GM12891 (cell line): ENCODE data around the gene PKNOX2.

ENCODE experiments used
- DNase-seq: peaks from one replicate; pipeline ENCODE4 v3.0.0; 2011; ENCODE audit warnings: low spot score; ENCODE audit not compliant: insufficient read length
- FAIRE-seq: peaks from 2 replicates; lab custom pipeline; 2011; peaks lifted over from hg19 to GRCh38; lab: Jason Lieb, UNC
- PAX5 ChIP-seq: IDR thresholded peaks from 2 replicates; pipeline ENCODE4 v1.6.1; 2011; ENCODE audit warnings: low read length, moderate library complexity, mild to moderate bottlenecking; ENCODE audit not compliant: insufficient read depth, severe bottlenecking
- POLR2A ChIP-seq: IDR thresholded peaks from 2 replicates; pipeline ENCODE4 v1.6.1; 2011; ENCODE audit warnings: low read depth, low read length, control low read depth
- POLR2AphosphoS5 ChIP-seq: IDR thresholded peaks from 2 replicates; pipeline ENCODE4 v1.6.1; 2011; ENCODE audit warnings: low read depth, low read length, control low read depth
- POU2F2 ChIP-seq: IDR thresholded peaks from 2 replicates; pipeline ENCODE4 v1.6.1; 2011; ENCODE audit warnings: low read depth, mild to moderate bottlenecking, control low read depth, low read length, moderate library complexity
- SPI1 ChIP-seq: IDR thresholded peaks from 2 replicates; pipeline ENCODE4 v1.6.1; 2011; ENCODE audit warnings: low read depth, low read length, control low read depth
- TAF1 ChIP-seq: IDR thresholded peaks from 2 replicates; pipeline ENCODE4 v1.6.1; 2011; ENCODE audit warnings: low read depth, low read length, control low read depth

Gene PKNOX2

GRCh38 chr11:125170001-125170509 lies 5.5 kb downstream of the PKNOX2 start:
- DNase-seq: no peak
- FAIRE-seq: no peak

DNA sequence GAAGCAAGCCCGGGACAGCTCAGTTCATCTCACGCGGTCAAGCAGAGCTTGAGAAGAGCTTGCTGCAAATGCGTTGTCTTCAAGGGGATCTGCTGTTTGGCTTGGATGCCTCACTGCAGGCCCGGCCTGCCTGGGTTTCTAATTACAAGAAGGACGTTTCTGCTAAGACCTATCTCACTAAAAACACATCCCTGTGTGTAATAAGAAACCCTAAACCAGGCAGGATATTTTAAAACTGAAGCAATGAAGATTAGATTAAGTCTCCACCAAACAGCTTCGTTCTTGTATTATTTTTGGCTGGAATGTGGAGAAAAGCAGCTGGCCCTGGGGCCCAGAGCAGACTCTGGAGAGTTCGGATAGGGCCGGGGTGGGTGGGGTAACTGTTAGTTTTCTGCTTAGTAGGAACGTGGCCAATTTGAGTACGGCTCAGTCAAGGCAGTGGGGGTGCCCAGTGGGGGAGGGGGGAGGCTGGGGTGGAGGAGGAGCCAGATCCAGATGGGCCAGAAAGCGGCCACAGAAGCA lies 6.0 kb downstream of the PKNOX2 start:
- TF ChIP-seq POU2F2: no peak
- FAIRE-seq: no peak
- DNase-seq: no peak

More at GRCh38 chr11:125170001-125170509, 5.5 kb downstream of the PKNOX2 start:
- TF ChIP-seq TAF1 (no peak), PAX5 (no peak), SPI1 (no peak), POU2F2 (no peak), POLR2AphosphoS5 (no peak), POLR2A (no peak)

DNA sequence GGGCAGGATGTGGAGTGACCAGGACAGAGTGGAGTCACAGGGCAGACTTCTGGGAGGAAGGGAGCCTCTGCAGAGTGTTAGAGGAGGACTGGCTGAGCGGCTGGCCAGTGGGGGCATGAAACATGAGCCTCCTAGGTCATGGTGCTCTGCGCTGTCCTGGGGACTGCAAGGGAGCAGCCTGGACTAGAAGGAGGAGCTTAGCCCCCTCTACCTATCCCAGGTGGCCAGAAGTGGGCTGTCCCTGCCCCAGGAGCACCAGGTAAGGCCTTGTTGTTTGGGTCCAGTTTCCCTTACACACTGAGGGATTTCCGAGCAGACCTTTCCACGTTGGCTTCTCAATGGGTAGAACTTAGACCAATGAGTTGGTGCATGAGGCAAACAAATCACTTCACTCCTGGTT lies 7.4 kb downstream of the PKNOX2 start:
- no peak for TF ChIP-seq POLR2AphosphoS5
- no peak for DNase-seq
- FAIRE-seq: no peak

DNA sequence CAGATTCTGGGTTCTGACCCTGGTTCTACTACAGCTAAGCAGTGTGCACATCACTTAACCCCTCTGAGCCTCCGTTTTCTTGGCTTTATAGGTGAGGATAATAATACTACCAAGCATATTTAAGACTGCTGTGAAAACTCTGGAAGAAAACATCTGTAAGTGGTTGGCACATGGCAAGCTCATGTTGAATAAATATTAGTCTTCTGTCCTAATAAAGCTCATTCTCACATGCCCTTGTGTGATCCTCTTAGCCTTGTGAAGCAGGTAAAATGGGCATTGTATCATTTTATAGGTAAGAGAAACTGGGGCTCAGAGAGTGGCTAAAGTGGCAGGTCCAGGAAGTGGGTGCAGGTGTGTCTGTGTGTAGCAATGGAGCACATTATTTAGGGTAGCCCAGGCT lies 8.5 kb downstream of the PKNOX2 start:
- DNase-seq (no peak), FAIRE-seq (no peak)
- TF ChIP-seq SPI1 (no peak), TAF1 (no peak), POLR2AphosphoS5 (no peak), PAX5 (no peak), POU2F2 (no peak), POLR2A (no peak)

- FAIRE-seq: no peak
- DNase-seq: no peak
- no peak for TF ChIP-seq TAF1
- no peak for TF ChIP-seq POLR2AphosphoS5
- no peak for TF ChIP-seq SPI1
- TF ChIP-seq PAX5: no peak
- TF ChIP-seq POU2F2: no peak
- TF ChIP-seq POLR2A: no peak
Observed at GRCh38 chr11:125173556-125173955, 9.0 kb downstream of the PKNOX2 start.

DNA sequence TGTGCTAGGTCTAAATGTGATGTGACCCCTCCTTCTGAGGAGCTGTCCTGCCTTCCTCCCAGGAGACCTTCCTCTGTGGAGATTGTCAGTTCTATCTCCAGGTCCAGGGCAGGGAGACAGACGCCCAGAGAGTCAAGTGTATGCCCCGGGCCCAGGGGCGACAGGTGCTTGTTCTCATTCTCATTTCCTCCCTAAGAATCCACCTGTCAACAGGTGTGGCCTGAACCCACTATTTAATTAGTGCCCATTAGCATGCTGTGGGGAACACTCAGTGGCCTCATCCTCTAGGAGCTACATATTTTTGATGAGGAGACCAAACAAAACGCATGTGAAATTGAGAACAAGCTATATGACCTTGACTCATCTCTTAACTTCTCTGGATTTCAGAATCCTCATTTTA lies 9.5 kb downstream of the PKNOX2 start:
- no peak for FAIRE-seq
- no peak for TF ChIP-seq TAF1
- TF ChIP-seq POLR2AphosphoS5: no peak
- TF ChIP-seq PAX5: no peak
- no peak for TF ChIP-seq POLR2A
- no peak for TF ChIP-seq SPI1
- no peak for TF ChIP-seq POU2F2
- no peak for DNase-seq

DNA sequence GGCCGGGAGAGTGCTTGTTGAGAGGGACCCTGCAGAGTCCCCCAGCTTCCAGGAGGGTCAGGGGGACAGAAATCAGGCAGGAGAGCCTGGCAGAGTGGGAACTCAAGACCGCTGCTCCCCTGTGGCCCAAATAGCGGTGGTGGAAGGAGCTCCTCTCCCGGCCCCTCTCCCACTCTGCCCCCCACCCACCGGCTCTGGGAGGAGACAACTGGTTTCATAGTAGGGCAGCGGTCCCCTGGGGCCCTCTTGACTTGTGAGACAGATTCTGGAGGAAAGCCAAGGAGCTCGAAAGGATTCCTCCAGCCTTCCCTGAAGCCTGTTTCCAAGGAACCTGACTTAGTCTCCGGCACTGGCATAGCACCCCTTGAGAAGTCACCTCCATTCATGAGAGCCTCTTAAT lies 10.1 kb downstream of the PKNOX2 start:
- DNase-seq (no peak), FAIRE-seq (no peak)
- no peak for TF ChIP-seq PAX5
- TF ChIP-seq TAF1: no peak
- no peak for TF ChIP-seq POU2F2
- TF ChIP-seq SPI1: no peak
- no peak for TF ChIP-seq POLR2A
- TF ChIP-seq POLR2AphosphoS5: no peak

- FAIRE-seq: no peak
- DNase-seq: no peak
- TF ChIP-seq POLR2AphosphoS5 (no peak), POU2F2 (no peak), TAF1 (no peak), POLR2A (no peak), PAX5 (no peak), SPI1 (no peak)
Observed at GRCh38 chr11:125175166-125175565, 10.6 kb downstream of the PKNOX2 start.

- no peak for DNase-seq
- TF ChIP-seq POLR2A (no peak), SPI1 (no peak), TAF1 (no peak), POLR2AphosphoS5 (no peak), POU2F2 (no peak), PAX5 (no peak)
- FAIRE-seq: no peak
Observed at GRCh38 chr11:125175896-125176575, 11.5 kb downstream of the PKNOX2 start.

GRCh38 chr11:125176866-125177265 lies 12.3 kb downstream of the PKNOX2 start:
- FAIRE-seq (no peak), DNase-seq (no peak)
- TF ChIP-seq POU2F2 (no peak), PAX5 (peak; percentile 52)
